IMR-90 (cell line): Measurements from ENCODE around the gene PCSK5. TPM values are rescaled to one million over a fixed set of nuclear protein-coding genes. Genes with fewer than 3 reads are reported as not detected.

ENCODE experiments used
- ATAC-seq: fragments of 200-7000 bp; cut with Tn5 transposase; 2 replicates; pipeline ENCODE4 v1.9.1; 2020; ENCODE audit warnings: low read depth, mild to moderate bottlenecking, moderate library complexity
- BruUV-seq: library from RNA; stranded (reverse); fragments of 400-500 nt; replicated peaks from 2 replicates; lab custom pipeline; 2021; lab: Mats Ljungman, UMichigan
- CTCF ChIA-PET: fragments of 300-600 bp; formaldehyde crosslinking; extraction: SDS; loops from one replicate; lab custom pipeline; 2021; ENCODE audit warnings: antibody characterized with exemption; lab: Yijun Ruan, JAX
- POLR2A ChIA-PET: fragments of 300-600 bp; sonication (Branson Sonifier 250); formaldehyde crosslinking; loops from one replicate; lab custom pipeline; 2022; ENCODE audit warnings: antibody characterized with exemption; ENCODE audit not compliant: unreplicated experiment; lab: Charles Lee
- DNase-seq: peaks from one replicate; pipeline ENCODE4 v3.0.0; 2013
- H2AFZ ChIP-seq: replicated peaks from 2 replicates; pipeline ENCODE3; 2013; ENCODE audit warnings: low read length, mild to moderate bottlenecking; ENCODE audit not compliant: poor library complexity
- H2AK5ac ChIP-seq: 2 replicates; pipeline ENCODE4 v1.6.1; 2013; ENCODE audit warnings: low read depth, low read length, inconsistent platforms
- H2AK9ac ChIP-seq: replicated peaks from 2 replicates; pipeline ENCODE3; 2013; ENCODE audit warnings: mild to moderate bottlenecking, low read depth, low read length, moderate library complexity; ENCODE audit not compliant: poor library complexity
- H2BK120ac ChIP-seq: 2 replicates; pipeline ENCODE4 v1.6.1; 2013; ENCODE audit warnings: low read depth, low read length, inconsistent platforms
- H2BK15ac ChIP-seq: 3 replicates; pipeline ENCODE4 v1.6.1; 2013; ENCODE audit warnings: low read depth, low read length, inconsistent platforms
- H2BK20ac ChIP-seq: 2 replicates; pipeline ENCODE4 v1.6.1; 2013; ENCODE audit warnings: low read depth, mild to moderate bottlenecking, inconsistent platforms, low read length, moderate library complexity
- H2BK5ac ChIP-seq: 2 replicates; pipeline ENCODE4 v1.6.1; 2013; ENCODE audit warnings: mild to moderate bottlenecking, low read depth, low read length, inconsistent platforms; ENCODE audit not compliant: poor library complexity, severe bottlenecking
- H3K14ac ChIP-seq: replicated peaks from 2 replicates; pipeline ENCODE4 v1.6.1; 2013; ENCODE audit warnings: low read depth, low read length, inconsistent platforms
- H3K18ac ChIP-seq: 2 replicates; pipeline ENCODE4 v1.6.1; 2013; ENCODE audit warnings: low read depth, low read length, control low read depth
- H3K23ac ChIP-seq: 2 replicates; pipeline ENCODE4 v1.6.1; 2013; ENCODE audit warnings: low read depth, low read length, inconsistent platforms
- H3K27ac ChIP-seq: 2 replicates; pipeline ENCODE4 v1.5.1; 2013; ENCODE audit warnings: mild to moderate bottlenecking, control low read depth, low read length; ENCODE audit not compliant: insufficient read depth
- H3K27me3 ChIP-seq: 2 replicates; pipeline ENCODE4 v1.6.1; 2013; ENCODE audit warnings: low read length; ENCODE audit not compliant: control insufficient read depth, insufficient read depth
- H3K36me3 ChIP-seq: 2 replicates; pipeline ENCODE4 v1.6.1; 2013; ENCODE audit warnings: low read length, mixed read lengths; ENCODE audit not compliant: control insufficient read depth, insufficient read depth
- H3K4ac ChIP-seq: 2 replicates; pipeline ENCODE4 v1.6.1; 2013; ENCODE audit warnings: low read depth, low read length, inconsistent platforms
- H3K4me1 ChIP-seq: 2 replicates; pipeline ENCODE4 v1.6.1; 2013; ENCODE audit warnings: low read length, mixed read lengths; ENCODE audit not compliant: control insufficient read depth, insufficient read depth
- H3K4me2 ChIP-seq: 2 replicates; pipeline ENCODE4 v1.6.1; 2013; ENCODE audit warnings: low read depth, mild to moderate bottlenecking, control low read depth, low read length, moderate library complexity
- H3K4me3 ChIP-seq: 2 replicates; pipeline ENCODE4 v1.5.1; 2013; ENCODE audit warnings: low read depth, mild to moderate bottlenecking, control low read depth, low read length, moderate library complexity; ENCODE audit not compliant: insufficient read depth
- H3K56ac ChIP-seq: 2 replicates; pipeline ENCODE4 v1.6.1; 2013; ENCODE audit warnings: low read length, inconsistent platforms; ENCODE audit not compliant: insufficient read depth; ENCODE audit errors: extremely low read depth
- H3K79me1 ChIP-seq, 2 experiments: 2 replicates each; pipeline ENCODE4 v1.6.1; 2013; ENCODE audit warnings: low read length in 2 of 2, inconsistent platforms in 1 of 2, low read depth in 1 of 2
- H3K9ac ChIP-seq: 2 replicates; pipeline ENCODE4 v1.6.1; 2013; ENCODE audit warnings: low read depth, low read length, control low read depth
- H3K9me1 ChIP-seq: 2 replicates; pipeline ENCODE4 v1.6.1; 2013; ENCODE audit warnings: low read length, inconsistent platforms; ENCODE audit not compliant: insufficient read depth
- H3K9me3 ChIP-seq: 2 replicates; pipeline ENCODE4 v1.6.1; 2013; ENCODE audit warnings: low read length; ENCODE audit not compliant: control insufficient read depth, insufficient read depth
- H4K20me1 ChIP-seq: 2 replicates; pipeline ENCODE4 v1.6.1; 2013; ENCODE audit warnings: low read length, inconsistent platforms; ENCODE audit not compliant: insufficient read depth
- H4K5ac ChIP-seq: 2 replicates; pipeline ENCODE4 v1.6.1; 2013; ENCODE audit warnings: mild to moderate bottlenecking, low read depth, low read length, control low read depth
- H4K8ac ChIP-seq, 2 experiments: 2 replicates each; pipeline ENCODE4 v1.6.1; 2013; ENCODE audit warnings: low read depth in 2 of 2, low read length in 2 of 2, control low read depth in 1 of 2, inconsistent platforms in 1 of 2
- H4K91ac ChIP-seq: 2 replicates; pipeline ENCODE4 v1.6.1; 2013; ENCODE audit warnings: low read depth, low read length, inconsistent platforms; ENCODE audit not compliant: insufficient read depth
- BHLHE40 ChIP-seq: fragments of 150-350 bp; IDR thresholded peaks from 2 replicates; pipeline ENCODE4 v1.6.1; 2016; ENCODE audit warnings: mild to moderate bottlenecking, low read depth, low read length
- CEBPB ChIP-seq: IDR thresholded peaks from 2 replicates; pipeline ENCODE4 v1.6.1; 2012; ENCODE audit warnings: low read depth, low read length, improper control_type of control experiment
- CHD1 ChIP-seq: IDR thresholded peaks from 2 replicates; pipeline ENCODE4 v1.6.1; 2012; ENCODE audit warnings: low read depth, low read length, improper control_type of control experiment
- FOS ChIP-seq: fragments of 150-350 bp; IDR thresholded peaks from 2 replicates; pipeline ENCODE4 v1.6.1; 2016; ENCODE audit warnings: low read depth, low read length
- MAFK ChIP-seq: IDR thresholded peaks from 2 replicates; pipeline ENCODE4 v1.6.1; 2012; ENCODE audit warnings: low read depth, low read length, improper control_type of control experiment
- MAZ ChIP-seq: IDR thresholded peaks from 2 replicates; pipeline ENCODE4 v1.6.1; 2012; ENCODE audit warnings: low read depth, mild to moderate bottlenecking, low read length, improper control_type of control experiment, moderate library complexity, borderline replicate concordance
- MXI1 ChIP-seq: IDR thresholded peaks from 2 replicates; pipeline ENCODE4 v1.6.1; 2012; ENCODE audit warnings: low read depth, mild to moderate bottlenecking, low read length, moderate library complexity, borderline replicate concordance
- NFE2L2 ChIP-seq: fragments of 150-350 bp; IDR thresholded peaks from 2 replicates; pipeline ENCODE4 v1.6.1; 2016; ENCODE audit warnings: low read depth, mild to moderate bottlenecking, low read length
- POLR2A ChIP-seq: IDR thresholded peaks from 2 replicates; pipeline ENCODE4 v1.6.1; 2012; ENCODE audit warnings: mild to moderate bottlenecking, low read depth, low read length
- RAD21 ChIP-seq: IDR thresholded peaks from 2 replicates; pipeline ENCODE4 v1.6.1; 2012; ENCODE audit warnings: low read length, improper control_type of control experiment
- RCOR1 ChIP-seq: IDR thresholded peaks from 2 replicates; pipeline ENCODE4 v1.6.1; 2012; ENCODE audit warnings: mild to moderate bottlenecking, low read length, improper control_type of control experiment; ENCODE audit not compliant: insufficient replicate concordance
- RFX5 ChIP-seq: IDR thresholded peaks from 2 replicates; pipeline ENCODE4 v1.8.0; 2012; ENCODE audit warnings: low read depth, mild to moderate bottlenecking, low read length, moderate library complexity
- SMC3 ChIP-seq: fragments of 150-350 bp; IDR thresholded peaks from 2 replicates; pipeline ENCODE4 v1.6.1; 2016; ENCODE audit warnings: low read depth, mild to moderate bottlenecking, antibody characterized with exemption, low read length, moderate library complexity
- WGBS, 2 experiments: methylation state at CpG; one replicate each; pipeline versions ENCODE4 v1.1.5 to v1.1.7; 2013; ENCODE audit warnings: missing lambda C conversion rate in 2 of 2; ENCODE audit not compliant: insufficient read length in 1 of 2; ENCODE audit errors: extremely low coverage in 2 of 2; 5-methylcytosine and 5-hydroxymethylcytosine counted together
- dilution Hi-C: fragments of 300-500 bp; cut with HindIII; formaldehyde crosslinking; loops from one replicate; pipeline ENCODE4 v1.14.3; 2018; ENCODE audit warnings: low sequenced_read_pairs; ENCODE audit not compliant: unreplicated experiment
- in situ Hi-C: fragments of 300-500 bp; cut with MboI; formaldehyde crosslinking; loops from 3 replicates; pipeline ENCODE4 v1.14.3; 2019; ENCODE audit warnings: low sequenced_read_pairs, inconsistent platforms, mixed read lengths
- intact Hi-C: fragments of 100-400 bp; cut with micrococcal nuclease; formaldehyde crosslinking; loops from 2 replicates; pipeline ENCODE4 v1.10.0; 2022
- polyA plus RNA-seq, 3 experiments: library from polyadenylated mRNA; depleted of rRNA; stranded (reverse); fragments of >200 nt; gene quantifications; 2 replicates each; pipeline ENCODE4 v1.2.3, GENCODE V29; 2012; ENCODE audit warnings: low replicate concordance in 1 of 3
- total RNA-seq: library from RNA; depleted of rRNA; stranded (reverse); fragments of >200 nt; gene quantifications from 2 replicates; pipeline ENCODE4 v1.2.3, GENCODE V29; 2012
- TF ChIP-seq, protein P1 (sequence below): conservative IDR thresholded peaks from 2 replicates; pipeline ENCODE4 v1.5.1; 2012; ENCODE audit warnings: mild to moderate bottlenecking, low read depth, low read length, improper control_type of control experiment
- TF ChIP-seq, protein P2 (sequence below): fragments of 150-350 bp; IDR thresholded peaks from 2 replicates; pipeline ENCODE4 v1.6.1; 2017; ENCODE audit warnings: mild to moderate bottlenecking, antibody characterized with exemption, low read length, low read depth
- TF ChIP-seq, protein P3 (sequence below): fragments of 150-350 bp; IDR thresholded peaks from 2 replicates; pipeline ENCODE4 v1.6.1; 2016; ENCODE audit warnings: low read depth, mild to moderate bottlenecking, low read length, moderate library complexity, borderline replicate concordance

PCSK5 gene
- total and polyA plus RNA-seq, 2 of the 4 experiments (the other 2 are of a cell fraction), result 1.5 to 3.0 TPM

DNA sequence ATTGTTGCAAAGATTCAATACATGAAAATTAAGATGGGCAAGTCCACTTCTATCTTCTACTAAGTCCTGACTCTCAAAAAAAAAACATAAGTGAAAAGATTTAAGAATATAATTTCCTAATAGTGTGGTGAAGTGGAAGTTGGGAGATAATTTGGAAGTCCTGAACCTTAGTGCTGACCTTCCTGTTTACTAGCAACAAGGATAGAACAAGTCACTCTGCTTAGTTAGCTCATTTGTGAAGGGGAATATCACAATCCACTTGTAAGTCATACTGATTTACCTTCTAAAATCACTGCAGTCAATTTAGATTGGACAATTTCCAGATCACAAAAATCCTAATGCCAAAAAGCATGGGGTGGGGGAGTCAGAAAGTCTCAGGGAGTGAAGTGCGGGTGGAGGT is 43.4 kb upstream of the PCSK5 start:
- dilution Hi-C loops (no loop called here), intact Hi-C loops (no loop called here), in situ Hi-C loops (no loop called here)
- Histone ChIP-seq H2AK5ac (no peak overlapping the region), H3K27ac (no peak overlapping the region), H2BK5ac (no peak overlapping the region), H3K56ac (no peak overlapping the region), H3K4me2 (no peak overlapping the region), H3K9me1 (no peaks in the 10 kb centered on the region), H3K9ac (no peak overlapping the region), H2BK15ac (no peak overlapping the region), H3K9me3 (no peaks in the 10 kb centered on the region), H3K18ac (no peak overlapping the region), H3K36me3 (no peaks in the 10 kb centered on the region), H3K14ac (no peak overlapping the region), H3K23ac (no peak overlapping the region), H4K20me1 (no peaks in the 10 kb centered on the region), H3K4me3 (no peak overlapping the region), H4K91ac (no peak overlapping the region), H3K4me1 (no peaks in the 10 kb centered on the region), H3K27me3 (no peaks in the 10 kb centered on the region), H2AK9ac (no peak overlapping the region), H4K5ac (no peak overlapping the region), H4K8ac (no peak overlapping the region), H3K79me1 (no peaks in the 10 kb centered on the region), H2AFZ (no peak overlapping the region), H2BK20ac (no peak overlapping the region), H3K4ac (no peak overlapping the region), H2BK120ac (no peak overlapping the region)
- CTCF ChIA-PET, result interaction anchor here (0.6 kb wide), 2 partner anchors 248 to 441 kb away, joined by 5 to 7 read pairs; no protein-coding TSS in a partner anchor
- no peak for DNase-seq
- no CpG with 5 or more reads among the region's 1 CpG for whole genome bisulfite sequencing, 2 experiments
- BruUV-seq, result no TSS peak
- ATAC-seq, result no peak
- POLR2A ChIA-PET, result no interaction called here
- TF ChIP-seq MAZ, result no peak
- TF ChIP-seq MXI1, result no peak
- no peak for TF ChIP-seq NFE2L2
- TF ChIP-seq, protein P1, sequence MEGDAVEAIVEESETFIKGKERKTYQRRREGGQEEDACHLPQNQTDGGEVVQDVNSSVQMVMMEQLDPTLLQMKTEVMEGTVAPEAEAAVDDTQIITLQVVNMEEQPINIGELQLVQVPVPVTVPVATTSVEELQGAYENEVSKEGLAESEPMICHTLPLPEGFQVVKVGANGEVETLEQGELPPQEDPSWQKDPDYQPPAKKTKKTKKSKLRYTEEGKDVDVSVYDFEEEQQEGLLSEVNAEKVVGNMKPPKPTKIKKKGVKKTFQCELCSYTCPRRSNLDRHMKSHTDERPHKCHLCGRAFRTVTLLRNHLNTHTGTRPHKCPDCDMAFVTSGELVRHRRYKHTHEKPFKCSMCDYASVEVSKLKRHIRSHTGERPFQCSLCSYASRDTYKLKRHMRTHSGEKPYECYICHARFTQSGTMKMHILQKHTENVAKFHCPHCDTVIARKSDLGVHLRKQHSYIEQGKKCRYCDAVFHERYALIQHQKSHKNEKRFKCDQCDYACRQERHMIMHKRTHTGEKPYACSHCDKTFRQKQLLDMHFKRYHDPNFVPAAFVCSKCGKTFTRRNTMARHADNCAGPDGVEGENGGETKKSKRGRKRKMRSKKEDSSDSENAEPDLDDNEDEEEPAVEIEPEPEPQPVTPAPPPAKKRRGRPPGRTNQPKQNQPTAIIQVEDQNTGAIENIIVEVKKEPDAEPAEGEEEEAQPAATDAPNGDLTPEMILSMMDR, result no peak
- TF ChIP-seq CHD1, result no peak
- TF ChIP-seq BHLHE40, result no peak
- TF ChIP-seq POLR2A, result no peak
- TF ChIP-seq RAD21, result no peak
- TF ChIP-seq, protein P2, sequence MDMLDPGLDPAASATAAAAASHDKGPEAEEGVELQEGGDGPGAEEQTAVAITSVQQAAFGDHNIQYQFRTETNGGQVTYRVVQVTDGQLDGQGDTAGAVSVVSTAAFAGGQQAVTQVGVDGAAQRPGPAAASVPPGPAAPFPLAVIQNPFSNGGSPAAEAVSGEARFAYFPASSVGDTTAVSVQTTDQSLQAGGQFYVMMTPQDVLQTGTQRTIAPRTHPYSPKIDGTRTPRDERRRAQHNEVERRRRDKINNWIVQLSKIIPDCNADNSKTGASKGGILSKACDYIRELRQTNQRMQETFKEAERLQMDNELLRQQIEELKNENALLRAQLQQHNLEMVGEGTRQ, result no peak
- TF ChIP-seq, protein P3, sequence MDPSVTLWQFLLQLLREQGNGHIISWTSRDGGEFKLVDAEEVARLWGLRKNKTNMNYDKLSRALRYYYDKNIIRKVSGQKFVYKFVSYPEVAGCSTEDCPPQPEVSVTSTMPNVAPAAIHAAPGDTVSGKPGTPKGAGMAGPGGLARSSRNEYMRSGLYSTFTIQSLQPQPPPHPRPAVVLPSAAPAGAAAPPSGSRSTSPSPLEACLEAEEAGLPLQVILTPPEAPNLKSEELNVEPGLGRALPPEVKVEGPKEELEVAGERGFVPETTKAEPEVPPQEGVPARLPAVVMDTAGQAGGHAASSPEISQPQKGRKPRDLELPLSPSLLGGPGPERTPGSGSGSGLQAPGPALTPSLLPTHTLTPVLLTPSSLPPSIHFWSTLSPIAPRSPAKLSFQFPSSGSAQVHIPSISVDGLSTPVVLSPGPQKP, result no peak
- no peak for TF ChIP-seq CEBPB
- no peak for TF ChIP-seq RFX5
- TF ChIP-seq SMC3, result no peak
- no peak for TF ChIP-seq MAFK
- no peak for TF ChIP-seq FOS
- TF ChIP-seq RCOR1, result no peak
